CD8-positive, alpha-beta memory T cell (primary cell): ENCODE measurements around the gene SLC1A2. TPM values are rescaled to one million over a fixed set of nuclear protein-coding genes. Genes with fewer than 3 reads are reported as not detected.

Experiments used
- CTCF ChIA-PET: fragments of 350-600 bp; sonication (Branson Sonifier 250); formaldehyde crosslinking; loops from one replicate; lab custom pipeline; 2021; ENCODE audit warnings: antibody characterized with exemption; lab: Charles Lee
- POLR2A ChIA-PET: fragments of 350-600 bp; sonication (Branson Sonifier 250); formaldehyde crosslinking; loops from one replicate; lab custom pipeline; 2021; ENCODE audit warnings: antibody characterized with exemption; lab: Charles Lee
- DNase-seq, 5 donors: peaks; one replicate each; pipeline versions ENCODE4 v3.0.0 to v3.0.0-alpha.2; 2020 to 2022; ENCODE audit warnings: mixed read lengths in 1 of 5
- H3K27ac ChIP-seq: one replicate; pipeline ENCODE4 v1.7.0; 2013; ENCODE audit warnings: low read depth, mild to moderate bottlenecking, low read length, moderate library complexity
- H3K27me3 ChIP-seq: 2 replicates; pipeline ENCODE4 v1.7.0; 2013; ENCODE audit warnings: low read length, mild to moderate bottlenecking; ENCODE audit not compliant: insufficient read depth, poor library complexity, severe bottlenecking
- H3K36me3 ChIP-seq: 2 replicates; pipeline ENCODE4 v1.7.0; 2013; ENCODE audit warnings: mild to moderate bottlenecking, low read length, moderate library complexity; ENCODE audit not compliant: insufficient read depth
- H3K4me1 ChIP-seq: 2 replicates; pipeline ENCODE4 v1.7.0; 2013; ENCODE audit warnings: mild to moderate bottlenecking, low read length, moderate library complexity; ENCODE audit not compliant: insufficient read depth
- H3K4me3 ChIP-seq: 2 replicates; pipeline ENCODE4 v1.7.0; 2013; ENCODE audit warnings: mild to moderate bottlenecking, low read length
- H3K9me3 ChIP-seq: 2 replicates; pipeline ENCODE4 v1.7.0; 2013; ENCODE audit warnings: mild to moderate bottlenecking, low read length
- H3K27ac Mint-ChIP-seq, 8 donors: one replicate each; pipeline ENCODE4 v1.8.0; 2020 to 2021; ENCODE audit warnings: mixed read lengths in 8 of 8, mild to moderate bottlenecking in 6 of 8, inconsistent platforms in 3 of 8, moderate library complexity in 3 of 8
- H3K27me3 Mint-ChIP-seq, 2 donors: one replicate each; pipeline ENCODE4 v1.8.0; 2020 to 2021; ENCODE audit warnings: mixed read lengths in 2 of 2, mild to moderate bottlenecking in 1 of 2, moderate library complexity in 1 of 2
- H3K36me3 Mint-ChIP-seq, 3 donors: one replicate each; pipeline ENCODE4 v1.8.0; 2020 to 2021; ENCODE audit warnings: mixed read lengths in 3 of 3, inconsistent platforms in 1 of 3, mild to moderate bottlenecking in 1 of 3
- H3K4me1 Mint-ChIP-seq, 3 donors: one replicate each; pipeline ENCODE4 v1.8.0; 2020 to 2021; ENCODE audit warnings: mixed read lengths in 3 of 3, inconsistent platforms in 1 of 3, mild to moderate bottlenecking in 1 of 3
- H3K4me3 Mint-ChIP-seq, 7 donors: one replicate each; pipeline ENCODE4 v1.8.0; 2020 to 2021; ENCODE audit warnings: mixed read lengths in 7 of 7, mild to moderate bottlenecking in 6 of 7, moderate library complexity in 4 of 7, inconsistent platforms in 2 of 7
- H3K9me3 Mint-ChIP-seq, 5 donors: one replicate each; pipeline ENCODE4 v1.8.0; 2020 to 2022; ENCODE audit warnings: mixed read lengths in 5 of 5, mild to moderate bottlenecking in 3 of 5, moderate library complexity in 2 of 5, inconsistent platforms in 1 of 5
- polyA plus RNA-seq: library from polyadenylated mRNA; unstranded; fragments of 300-500 nt; fragmentation: Illumina TruSeq; gene quantifications from one replicate; pipeline ENCODE4 v1.2.3, GENCODE V29; 2021
- total RNA-seq, 2 experiments: library from RNA; stranded (reverse); gene quantifications; one replicate each; pipeline ENCODE4 v1.2.3, GENCODE V29; 2021

SLC1A2 gene
- total and polyA plus RNA-seq, 3 experiments from 2014 or later = 0.03 TPM; not detected in 2

GRCh38 chr11:35324981-35325380, 94.4 kb downstream of the SLC1A2 start:
- Mint-ChIP-seq H3K9me3 (no peaks in the 10 kb centered on the region), H3K27me3 (no peaks in the 10 kb centered on the region), H3K27ac (peak overlapping the region in 1 of 8 donors; percentile 73), H3K36me3 (peaks cover 0 to 3% (median 0%) of the 10 kb centered on the region in 3 donors), H3K4me3 (no peak overlapping the region), H3K4me1 (peaks cover 17 to 35% (median 31%) of the 10 kb centered on the region in 3 donors)
- no peaks in the 10 kb centered on the region for H3K36me3 ChIP-seq
- ChIA-PET POLR2A (interaction anchor here (0.6 kb wide), 1 partner anchor 10 kb away, joined by 3 read pairs; no protein-coding TSS in a partner anchor), CTCF (no interaction called here)
- H3K4me1 ChIP-seq = peaks cover 9% of the 10 kb centered on the region
- no peak for DNase-seq
- no peak overlapping the region for H3K27ac ChIP-seq
- no peaks in the 10 kb centered on the region for H3K27me3 ChIP-seq
- no peak overlapping the region for H3K4me3 ChIP-seq
- H3K9me3 ChIP-seq = no peaks in the 10 kb centered on the region

- H3K36me3 Mint-ChIP-seq = peaks cover 0 to 3% (median 0%) of the 10 kb centered on the region in 3 donors
- no peak for DNase-seq
- Histone ChIP-seq H3K9me3 (no peaks in the 10 kb centered on the region), H3K4me1 (peaks cover 8% of the 10 kb centered on the region), H3K27ac (no peak overlapping the region), H3K27me3 (no peaks in the 10 kb centered on the region), H3K36me3 (no peaks in the 10 kb centered on the region), H3K4me3 (no peak overlapping the region)
- CTCF ChIA-PET = interaction anchor here (1.2 kb wide), 1 partner anchor 87 kb away, joined by 3 read pairs; no protein-coding TSS in a partner anchor
- POLR2A ChIA-PET = interaction anchor here (0.6 kb wide), 1 partner anchor 10 kb away, joined by 3 read pairs; no protein-coding TSS in a partner anchor
- H3K27me3 Mint-ChIP-seq = no peaks in the 10 kb centered on the region
- no peak overlapping the region for H3K4me3 Mint-ChIP-seq
- peaks cover 14 to 33% (median 29%) of the 10 kb centered on the region in 3 donors for H3K4me1 Mint-ChIP-seq
- H3K27ac Mint-ChIP-seq = peak overlapping the region in 1 of 8 donors; percentile 43
- H3K9me3 Mint-ChIP-seq = no peaks in the 10 kb centered on the region
Observed at GRCh38 chr11:35324183-35324886, 95.0 kb downstream of the SLC1A2 start.

- H3K4me3 Mint-ChIP-seq = no peak overlapping the region
- H3K27ac ChIP-seq = no peak overlapping the region
- H3K36me3 Mint-ChIP-seq = peaks cover 0 to 3% (median 0%) of the 10 kb centered on the region in 3 donors
- no peak overlapping the region for H3K27ac Mint-ChIP-seq
- ChIA-PET CTCF (interaction anchor here (1.2 kb wide), 1 partner anchor 86 kb away, joined by 3 read pairs; no protein-coding TSS in a partner anchor), POLR2A (no interaction called here)
- H3K9me3 ChIP-seq = no peaks in the 10 kb centered on the region
- no peaks in the 10 kb centered on the region for H3K27me3 ChIP-seq
- no peak overlapping the region for H3K4me3 ChIP-seq
- no peaks in the 10 kb centered on the region for H3K27me3 Mint-ChIP-seq
- no peaks in the 10 kb centered on the region for H3K36me3 ChIP-seq
- no peak for DNase-seq
- peaks cover 17 to 33% (median 28%) of the 10 kb centered on the region in 3 donors for H3K4me1 Mint-ChIP-seq
- H3K9me3 Mint-ChIP-seq = no peaks in the 10 kb centered on the region
- H3K4me1 ChIP-seq = peaks cover 16% of the 10 kb centered on the region
Observed at GRCh38 chr11:35323076-35323868, 96.1 kb downstream of the SLC1A2 start.

GRCh38 chr11:35322318-35322979, 96.9 kb downstream of the SLC1A2 start:
- no peak overlapping the region for H3K4me3 ChIP-seq
- peaks cover 12 to 25% (median 19%) of the 10 kb centered on the region in 3 donors for H3K4me1 Mint-ChIP-seq
- peaks cover 16% of the 10 kb centered on the region for H3K4me1 ChIP-seq
- peak overlapping the region in 1 of 8 donors; percentile 47 for H3K27ac Mint-ChIP-seq
- H3K36me3 Mint-ChIP-seq = peaks cover 0 to 3% (median 0%) of the 10 kb centered on the region in 3 donors
- H3K9me3 ChIP-seq = no peaks in the 10 kb centered on the region
- no peaks in the 10 kb centered on the region for H3K36me3 ChIP-seq
- H3K27me3 Mint-ChIP-seq = no peaks in the 10 kb centered on the region
- DNase-seq = no peak
- ChIA-PET CTCF (no interaction called here), POLR2A (no interaction called here)
- no peaks in the 10 kb centered on the region for H3K27me3 ChIP-seq
- H3K9me3 Mint-ChIP-seq = no peaks in the 10 kb centered on the region
- no peak overlapping the region for H3K4me3 Mint-ChIP-seq
- H3K27ac ChIP-seq = no peak overlapping the region

GRCh38 chr11:35321532-35322317, 97.6 kb downstream of the SLC1A2 start:
- no peaks in the 10 kb centered on the region for H3K9me3 Mint-ChIP-seq
- no peak overlapping the region for H3K27ac ChIP-seq
- H3K4me3 Mint-ChIP-seq = no peak overlapping the region
- H3K27me3 Mint-ChIP-seq = peaks cover 0 to 2% of the 10 kb centered on the region in 2 donors
- ChIA-PET CTCF (no interaction called here), POLR2A (no interaction called here)
- no peak overlapping the region for H3K27ac Mint-ChIP-seq
- H3K4me1 ChIP-seq = peaks cover 16% of the 10 kb centered on the region
- H3K9me3 ChIP-seq = no peaks in the 10 kb centered on the region
- H3K4me1 Mint-ChIP-seq = peaks cover 16 to 26% (median 17%) of the 10 kb centered on the region in 3 donors
- H3K4me3 ChIP-seq = no peak overlapping the region
- no peaks in the 10 kb centered on the region for H3K36me3 Mint-ChIP-seq
- H3K36me3 ChIP-seq = no peaks in the 10 kb centered on the region
- H3K27me3 ChIP-seq = no peaks in the 10 kb centered on the region
- DNase-seq = no peak

- no peaks in the 10 kb centered on the region for H3K36me3 Mint-ChIP-seq
- H3K4me1 Mint-ChIP-seq = peaks cover 18 to 31% (median 21%) of the 10 kb centered on the region in 3 donors
- ChIA-PET CTCF (no interaction called here), POLR2A (no interaction called here)
- H3K9me3 Mint-ChIP-seq = no peaks in the 10 kb centered on the region
- no peak overlapping the region for H3K27ac ChIP-seq
- no peak overlapping the region for H3K4me3 ChIP-seq
- H3K27me3 ChIP-seq = no peaks in the 10 kb centered on the region
- no peaks in the 10 kb centered on the region for H3K36me3 ChIP-seq
- H3K9me3 ChIP-seq = no peaks in the 10 kb centered on the region
- peak overlapping the region in 1 of 8 donors; percentile 72 for H3K27ac Mint-ChIP-seq
- no peak overlapping the region for H3K4me3 Mint-ChIP-seq
- peaks cover 0 to 2% of the 10 kb centered on the region in 2 donors for H3K27me3 Mint-ChIP-seq
- peaks cover 16% of the 10 kb centered on the region for H3K4me1 ChIP-seq
- DNase-seq = no peak
Observed at GRCh38 chr11:35321111-35321510, 98.2 kb downstream of the SLC1A2 start.
